Measurements from ENCODE around the gene NPW.
A peak's percentile ranks its signal among the peaks of the same experiment; 100 is the strongest.

Gene NPW

GRCh38 chr16:2036200-2036966 is 16.8 kb downstream of the NPW start:
- DNase-seq (ENCODE audit: low spot score): no peak

GRCh38 chr16:2037115-2037514 is 17.5 kb downstream of the NPW start:
- no peak for DNase-seq (ENCODE audit: low spot score)

GRCh38 chr16:2037647-2038381 is 18.2 kb downstream of the NPW start:
- no peak for DNase-seq (ENCODE audit: low spot score)

- DNase-seq (ENCODE audit: low spot score): no peak
Observed at GRCh38 chr16:2038382-2039231, 19.0 kb downstream of the NPW start.

- no peak for DNase-seq (ENCODE audit: low spot score)
Observed at GRCh38 chr16:2039274-2040031, 19.9 kb downstream of the NPW start.

- no peak for DNase-seq (ENCODE audit: low spot score)
Observed at GRCh38 chr16:2040041-2040786, 20.6 kb downstream of the NPW start.

GRCh38 chr16:2040787-2041522 is 21.4 kb downstream of the NPW start:
- DNase-seq (ENCODE audit: low spot score): no peak

- DNase-seq (ENCODE audit: low spot score): no peak
Observed at GRCh38 chr16:2042171-2042985, 22.8 kb downstream of the NPW start.

- no peak for DNase-seq (ENCODE audit: low spot score)
Observed at GRCh38 chr16:2042986-2043666, 23.5 kb downstream of the NPW start.

- no peak for DNase-seq (ENCODE audit: low spot score)
Observed at GRCh38 chr16:2043667-2044451, 24.3 kb downstream of the NPW start.

- DNase-seq (ENCODE audit: low spot score): no peak
Observed at GRCh38 chr16:2044541-2044940, 25.0 kb downstream of the NPW start.

GRCh38 chr16:2045965-2046892 is 26.6 kb downstream of the NPW start:
- no peak for DNase-seq (ENCODE audit: low spot score)

- no peak for DNase-seq (ENCODE audit: low spot score)
Observed at GRCh38 chr16:2046893-2047329, 27.3 kb downstream of the NPW start.

- peak; percentile 97 for DNase-seq (ENCODE audit: low spot score)
Observed at GRCh38 chr16:2047330-2048115, 27.9 kb downstream of the NPW start, which contains the start of the genes NTHL1 and TSC2. NTHL1 (minus strand) TSS chr16:2047834; CDS start chr16:2047823, 11 bp downstream. TSC2 (plus strand) TSS chr16:2047985; CDS start chr16:2048616, 631 bp downstream.

- DNase-seq (ENCODE audit: low spot score): no peak
Observed at GRCh38 chr16:2048116-2048543, 28.5 kb downstream of the NPW start.

GRCh38 chr16:2053211-2053610 is 33.6 kb downstream of the NPW start:
- no peak for DNase-seq (ENCODE audit: low spot score)
